Mucosa of rectum (tissue), 2 donors: Measurements from ENCODE around the gene WRNIP1.

Source experiments
- H3K27ac ChIP-seq, 2 donors: one replicate each; pipeline ENCODE4 v1.7.0; 2013; ENCODE audit warnings: inconsistent platforms in 2 of 2, low read depth in 2 of 2, low read length in 2 of 2
- H3K27me3 ChIP-seq, 2 donors: one replicate each; pipeline ENCODE4 v1.7.0; 2013; ENCODE audit warnings: low read length in 2 of 2; ENCODE audit not compliant: control insufficient read depth in 2 of 2, insufficient read depth in 2 of 2
- H3K36me3 ChIP-seq, 2 donors: one replicate each; pipeline ENCODE4 v1.7.0; 2013; ENCODE audit warnings: low read length in 2 of 2; ENCODE audit not compliant: control insufficient read depth in 2 of 2, insufficient read depth in 2 of 2
- H3K4me1 ChIP-seq, 2 donors: one replicate each; pipeline ENCODE4 v1.7.0; 2013; ENCODE audit warnings: low read length in 2 of 2, mild to moderate bottlenecking in 1 of 2; ENCODE audit not compliant: control insufficient read depth in 2 of 2, insufficient read depth in 2 of 2
- H3K4me3 ChIP-seq, 2 donors: one replicate each; pipeline ENCODE4 v1.7.0; 2013; ENCODE audit warnings: low read length in 2 of 2
- H3K9ac ChIP-seq, 2 donors: one replicate each; pipeline ENCODE4 v1.7.0; 2013; ENCODE audit warnings: low read length in 2 of 2, low read depth in 1 of 2, mild to moderate bottlenecking in 1 of 2
- H3K9me3 ChIP-seq, 2 donors: one replicate each; pipeline ENCODE4 v1.7.0; 2013; ENCODE audit warnings: low read length in 2 of 2; ENCODE audit not compliant: control insufficient read depth in 2 of 2
- donor health status: healthy.
- donor health status: Normal muscosa, but diverticular disease.

Gene WRNIP1

DNA sequence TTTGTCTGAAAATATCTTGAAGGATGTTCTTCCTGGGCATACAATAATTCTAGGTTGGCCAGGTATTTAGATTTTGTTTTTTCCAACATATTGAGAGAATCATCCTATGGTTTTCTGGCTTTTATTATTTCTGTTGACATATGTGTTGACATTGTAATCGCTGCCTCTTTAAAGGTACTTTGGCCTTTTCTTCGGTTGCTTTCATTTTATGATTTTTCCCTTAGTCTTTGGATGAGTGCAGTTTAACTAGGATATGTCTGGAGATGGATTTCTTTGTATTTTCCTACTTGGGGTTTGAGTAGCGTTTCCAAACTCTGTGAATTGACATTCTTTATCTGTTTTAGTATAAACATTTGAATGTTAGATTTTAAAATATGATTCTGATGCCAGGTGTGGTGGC lies 65.0 kb downstream of the WRNIP1 start:
- Histone ChIP-seq H3K27ac (no peak overlapping the region), H3K4me1 (no peaks in the 10 kb centered on the region), H3K4me3 (no peak overlapping the region), H3K36me3 (peaks cover 25 to 26% of the 10 kb centered on the region in 2 donors), H3K27me3 (no peaks in the 10 kb centered on the region), H3K9me3 (no peaks in the 10 kb centered on the region), H3K9ac (no peak overlapping the region)

DNA sequence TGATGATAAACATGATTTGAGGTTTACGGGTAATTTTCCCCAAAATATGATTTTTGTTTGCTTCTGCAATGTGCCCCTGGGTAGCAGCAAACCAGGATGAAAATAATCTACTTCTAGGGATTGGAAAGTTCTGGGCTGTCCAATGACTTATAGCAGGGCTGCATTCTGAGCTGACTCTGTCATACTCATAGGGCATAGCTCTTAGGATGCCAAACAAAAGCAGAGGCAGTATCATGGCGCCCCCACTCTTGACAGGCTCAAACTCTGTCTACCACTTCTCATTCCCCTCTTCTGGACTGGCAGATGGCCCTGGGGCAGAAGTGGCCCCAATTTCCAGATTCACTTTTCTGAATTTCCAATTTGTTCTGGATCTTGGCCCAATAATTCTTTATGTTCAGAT lies 66.2 kb downstream of the WRNIP1 start:
- Histone ChIP-seq H3K27me3 (no peaks in the 10 kb centered on the region), H3K36me3 (peaks cover 34 to 38% of the 10 kb centered on the region in 2 donors), H3K4me3 (no peak overlapping the region), H3K27ac (no peak overlapping the region), H3K4me1 (no peaks in the 10 kb centered on the region), H3K9me3 (no peaks in the 10 kb centered on the region), H3K9ac (no peak overlapping the region)

DNA sequence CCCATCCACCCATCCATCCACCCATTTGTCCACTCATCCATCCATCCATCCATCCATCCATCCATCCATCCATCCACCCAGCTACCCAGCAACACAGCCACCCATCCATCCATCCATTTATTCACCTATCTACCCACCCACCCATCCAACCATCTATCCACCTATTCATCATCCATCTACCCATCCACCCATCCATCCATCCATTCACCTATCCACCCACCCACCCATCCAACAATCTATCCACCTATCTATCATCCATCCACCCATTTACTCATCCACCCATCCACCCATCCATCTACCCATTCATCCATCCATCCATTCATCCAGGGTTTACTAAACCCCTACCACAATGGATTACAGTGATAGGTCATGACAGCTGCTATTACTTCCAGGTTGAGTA lies 69.1 kb downstream of the WRNIP1 start:
- Histone ChIP-seq H3K9me3 (no peaks in the 10 kb centered on the region), H3K9ac (no peak overlapping the region), H3K4me1 (no peaks in the 10 kb centered on the region), H3K27me3 (no peaks in the 10 kb centered on the region), H3K4me3 (no peak overlapping the region), H3K27ac (no peak overlapping the region), H3K36me3 (peaks cover 51 to 52% of the 10 kb centered on the region in 2 donors)
